Spinal cord (tissue), 10 donors: Measurements from ENCODE around the gene IL17RA. TPM values are rescaled to one million over a fixed set of nuclear protein-coding genes. Genes with fewer than 3 reads are reported as not detected.

Experiments
- DNase-seq, 6 donors: peaks; one replicate each; pipeline versions ENCODE4 v3.0.0 to v3.0.0-alpha.2; 2013 to 2015; ENCODE audit warnings: low spot score in 6 of 6, low read depth in 4 of 6
- H3K27ac ChIP-seq: one replicate; pipeline ENCODE4 v1.5.1; 2013; ENCODE audit warnings: low read depth, low read length, control low read depth
- H3K27me3 ChIP-seq: one replicate; pipeline ENCODE4 v1.6.1; 2013; ENCODE audit warnings: low read length; ENCODE audit not compliant: control insufficient read depth, insufficient read depth
- H3K36me3 ChIP-seq: one replicate; pipeline ENCODE4 v1.6.1; 2013; ENCODE audit warnings: low read length; ENCODE audit not compliant: control insufficient read depth, insufficient read depth
- H3K4me1 ChIP-seq: one replicate; pipeline ENCODE4 v1.6.1; 2013; ENCODE audit warnings: low read length; ENCODE audit not compliant: control insufficient read depth, insufficient read depth
- H3K4me3 ChIP-seq: one replicate; pipeline ENCODE4 v1.5.1; 2013; ENCODE audit warnings: low read depth, low read length, control low read depth
- H3K9me3 ChIP-seq: one replicate; pipeline ENCODE4 v1.6.1; 2013; ENCODE audit warnings: low read length; ENCODE audit not compliant: control insufficient read depth, insufficient read depth
- WGBS: methylation state at CpG from one replicate; pipeline ENCODE4 v1.1.5; 2013; ENCODE audit warnings: missing lambda C conversion rate; ENCODE audit not compliant: insufficient coverage; 5-methylcytosine and 5-hydroxymethylcytosine counted together
- polyA plus RNA-seq, 2 donors: library from polyadenylated mRNA; unstranded; fragments of 120-200 nt; gene quantifications; one replicate each; pipeline ENCODE4 v1.2.1, GENCODE V29; 2013; ENCODE audit not compliant: insufficient read length in 2 of 2
- total RNA-seq, 2 donors: library from RNA; depleted of rRNA in 1 of 2; stranded (reverse); fragments of 120-200 nt in 1 of 2; fragments of >200 nt in 1 of 2; gene quantifications; one replicate each; pipeline versions ENCODE4 v1.2.3 to v1.2.4, GENCODE V29; 2013 to 2014
- donor health status: healthy.

Gene IL17RA
- total and polyA plus RNA-seq, 4 donors: 6.0 to 10.5 (median 7.1) TPM

GRCh38 chr22:17117890-17118289 lies 33.1 kb downstream of the IL17RA start:
- Histone ChIP-seq H3K4me1 (peaks cover 53% of the 10 kb centered on the region), H3K27me3 (no peaks in the 10 kb centered on the region), H3K9me3 (no peaks in the 10 kb centered on the region), H3K4me3 (no peak overlapping the region), H3K27ac (no peak overlapping the region), H3K36me3 (peaks cover 8% of the 10 kb centered on the region)
- no CpG with 5 or more reads among the region's 4 CpGs for WGBS
- no peak for DNase-seq

DNA sequence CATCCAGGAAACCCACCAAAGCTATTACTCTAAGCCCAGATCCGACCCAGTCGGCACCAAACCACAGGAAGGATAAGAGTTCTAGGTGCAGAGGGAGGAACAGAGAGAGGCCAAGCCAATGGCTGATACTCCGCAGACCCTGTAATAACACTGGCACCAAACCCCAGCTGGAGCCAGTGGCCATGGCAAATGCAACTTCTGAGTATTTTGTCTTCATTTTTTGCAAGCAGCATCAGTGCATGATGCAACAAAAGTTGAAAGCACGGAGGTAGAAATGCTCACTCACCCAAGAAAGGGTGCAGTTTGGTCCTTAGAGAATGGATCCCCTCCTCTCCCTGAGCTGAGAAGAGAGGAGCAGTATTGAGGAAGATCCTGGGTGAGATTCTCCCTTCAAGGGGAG lies 33.5 kb downstream of the IL17RA start:
- Histone ChIP-seq H3K4me1 (peaks cover 53% of the 10 kb centered on the region), H3K27me3 (no peaks in the 10 kb centered on the region), H3K36me3 (peaks cover 8% of the 10 kb centered on the region), H3K9me3 (no peaks in the 10 kb centered on the region), H3K27ac (no peak overlapping the region), H3K4me3 (no peak overlapping the region)
- no peak for DNase-seq
- 85% methylated on average over 2 of the region's 4 CpGs for WGBS

DNA sequence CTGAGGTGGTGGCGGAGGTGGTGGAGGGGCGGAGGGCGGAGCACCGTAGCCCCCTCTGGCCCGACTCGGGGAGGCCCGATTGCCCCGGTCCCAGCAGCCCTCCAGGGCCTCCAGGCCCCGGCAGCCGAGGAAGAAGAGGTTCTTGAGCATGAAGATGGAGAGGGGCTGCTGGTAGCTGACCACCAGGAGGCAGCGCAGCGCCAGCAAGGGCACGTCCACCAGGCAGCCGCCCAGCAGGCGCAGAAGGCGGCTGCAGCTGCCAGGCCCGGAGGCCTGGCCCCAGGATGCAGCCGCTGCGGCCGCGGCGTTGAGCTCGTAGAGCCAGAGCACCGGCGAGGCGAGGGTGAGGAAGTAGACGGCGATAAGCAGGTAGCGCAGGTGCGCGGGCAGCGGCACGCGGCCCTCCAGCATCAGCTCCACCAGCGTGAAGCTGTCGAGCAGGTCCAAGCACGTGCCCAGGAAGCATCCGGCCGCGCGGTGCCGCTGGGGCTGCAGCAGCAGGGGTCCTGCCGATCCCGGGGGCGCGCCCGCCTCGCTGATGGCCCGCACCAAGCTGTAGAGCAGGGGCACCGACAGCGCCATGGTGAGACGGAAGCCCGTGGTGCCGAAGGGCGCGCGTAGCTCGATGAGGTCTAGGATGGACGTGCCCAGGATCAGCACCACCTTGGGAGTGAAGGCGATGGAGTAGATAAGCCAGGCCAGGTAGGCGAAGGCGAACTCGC lies 34.8 kb downstream of the IL17RA start:
- no peak overlapping the region for H3K27ac ChIP-seq
- peaks cover 8% of the 10 kb centered on the region for H3K36me3 ChIP-seq
- H3K9me3 ChIP-seq: no peaks in the 10 kb centered on the region
- no peaks in the 10 kb centered on the region for H3K27me3 ChIP-seq
- H3K4me3 ChIP-seq: no peak overlapping the region
- peaks cover 47% of the 10 kb centered on the region for H3K4me1 ChIP-seq
- DNase-seq: peak in 1 of 6 donors; percentile 30
- whole genome bisulfite sequencing: 24% methylated on average over 63 of the region's 63 CpGs

- under 1% methylated on average over 45 of the region's 45 CpGs for WGBS
- no peak overlapping the region for H3K27ac ChIP-seq
- peaks cover 42% of the 10 kb centered on the region for H3K4me1 ChIP-seq
- no peaks in the 10 kb centered on the region for H3K27me3 ChIP-seq
- peaks cover 8% of the 10 kb centered on the region for H3K36me3 ChIP-seq
- peak in 2 of 6 donors; percentile 29 to 52 for DNase-seq
- no peaks in the 10 kb centered on the region for H3K9me3 ChIP-seq
- no peak overlapping the region for H3K4me3 ChIP-seq
Observed at GRCh38 chr22:17120281-17120680, 35.5 kb downstream of the IL17RA start.

- Histone ChIP-seq H3K9me3 (no peaks in the 10 kb centered on the region), H3K27me3 (no peaks in the 10 kb centered on the region), H3K27ac (no peak overlapping the region), H3K36me3 (peaks cover 8% of the 10 kb centered on the region), H3K4me1 (peaks cover 40% of the 10 kb centered on the region), H3K4me3 (no peak overlapping the region)
- under 1% methylated on average over 70 of the region's 70 CpGs for WGBS
- no peak for DNase-seq
Observed at GRCh38 chr22:17120711-17121232, 36.0 kb downstream of the IL17RA start.

DNA sequence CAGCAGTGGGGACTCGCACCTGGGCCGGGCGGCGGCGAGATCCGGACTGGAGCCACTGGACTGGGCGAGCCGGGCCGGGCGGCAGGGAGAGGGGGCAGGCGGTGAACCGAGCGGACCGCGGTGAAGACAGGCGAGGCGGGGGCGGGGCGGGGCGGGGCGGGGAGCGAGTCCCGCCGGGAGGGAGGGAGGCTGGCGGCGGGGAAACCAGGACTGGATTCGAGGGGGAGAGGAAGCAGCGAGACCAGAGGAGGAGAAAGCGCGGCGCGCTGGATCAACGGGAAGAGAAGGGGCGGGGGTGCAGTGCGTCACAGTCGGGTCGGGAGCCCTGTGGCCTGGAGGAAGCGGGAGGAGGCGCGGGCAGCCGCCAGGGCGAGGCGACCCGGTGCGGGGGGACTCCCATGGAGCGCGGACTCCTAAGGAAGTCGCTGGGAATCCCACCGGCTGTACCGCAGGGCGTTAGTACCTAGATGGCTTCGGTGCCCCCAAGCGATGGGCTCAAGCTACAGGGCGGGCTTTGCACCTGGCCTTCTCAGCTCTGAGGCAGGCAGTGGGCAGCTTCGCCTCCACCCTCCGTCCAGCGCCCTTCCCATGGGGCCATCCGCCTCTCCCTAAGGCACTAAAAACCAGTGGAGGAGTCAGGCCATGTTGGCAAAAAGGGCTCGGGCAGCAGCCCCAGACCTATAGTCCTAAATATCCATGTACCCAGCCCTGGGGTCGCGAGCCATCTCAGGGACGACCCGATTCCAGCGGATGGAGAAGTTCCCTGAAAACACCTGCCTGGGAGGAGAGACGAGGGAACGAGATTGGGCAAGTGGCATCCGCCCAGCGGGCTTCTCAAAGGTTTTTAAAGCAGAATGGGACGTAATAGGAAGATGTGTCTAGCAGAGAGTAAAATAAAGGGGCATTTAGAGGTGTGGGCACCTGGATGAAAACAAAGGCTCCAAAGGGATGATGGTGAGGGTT lies 36.7 kb downstream of the IL17RA start, which contains the start of gene TMEM121B:
Gene TMEM121B, minus strand, starts transcription at position 128 of the 963 bp plus-strand sequence. CDS start 233 bp downstream, outside the sequence.
- H3K36me3 ChIP-seq: peaks cover 8% of the 10 kb centered on the region
- peaks cover 39% of the 10 kb centered on the region for H3K4me1 ChIP-seq
- DNase-seq: peak; percentile 54 to 97 (median 75)
- H3K27ac ChIP-seq: no peak within 1 kb of the TSS
- WGBS: 4% methylated on average over 66 of the region's 69 CpGs
- no peaks in the 10 kb centered on the region for H3K9me3 ChIP-seq
- no peaks in the 10 kb centered on the region for H3K27me3 ChIP-seq
- H3K4me3 ChIP-seq: peak within 1 kb of the TSS; percentile 45

- Histone ChIP-seq H3K4me1 (peaks cover 11% of the 10 kb centered on the region), H3K27ac (no peak overlapping the region), H3K27me3 (no peaks in the 10 kb centered on the region), H3K4me3 (no peak overlapping the region), H3K36me3 (peaks cover 12% of the 10 kb centered on the region), H3K9me3 (no peaks in the 10 kb centered on the region)
- WGBS: 100% methylated on average over 1 of the region's 1 CpG
- DNase-seq: no peak
Observed at GRCh38 chr22:17130199-17130598, 45.4 kb downstream of the IL17RA start.

- no peak overlapping the region for H3K27ac ChIP-seq
- H3K4me1 ChIP-seq: peaks cover 11% of the 10 kb centered on the region
- 4% methylated on average over 4 of the region's 5 CpGs for WGBS
- no peak overlapping the region for H3K4me3 ChIP-seq
- no peaks in the 10 kb centered on the region for H3K9me3 ChIP-seq
- no peaks in the 10 kb centered on the region for H3K27me3 ChIP-seq
- DNase-seq: peak in 3 of 6 donors; percentile 31 to 78 (median 48)
- peaks cover 19% of the 10 kb centered on the region for H3K36me3 ChIP-seq
Observed at GRCh38 chr22:17131686-17132085, 46.9 kb downstream of the IL17RA start.

DNA sequence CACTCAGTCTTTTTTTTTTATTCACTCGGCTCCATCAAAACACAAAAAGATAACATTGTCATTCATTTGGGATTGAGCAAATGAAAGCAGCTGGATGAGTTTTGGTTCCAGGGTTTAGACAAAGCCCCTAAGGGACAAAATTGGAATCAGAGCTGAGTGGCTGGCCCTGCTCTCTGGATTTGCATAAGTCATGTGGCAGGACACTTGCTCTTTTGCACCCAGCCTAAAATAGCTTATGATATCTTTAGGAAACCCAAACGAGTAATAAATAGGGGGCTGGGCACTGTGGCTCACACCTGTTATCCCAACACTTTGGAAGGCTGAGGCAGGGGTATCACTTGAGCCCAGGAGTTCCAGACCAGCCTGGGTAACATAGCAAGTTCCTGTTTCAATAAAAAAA lies 47.3 kb downstream of the IL17RA start:
- Histone ChIP-seq H3K27me3 (no peaks in the 10 kb centered on the region), H3K9me3 (no peaks in the 10 kb centered on the region), H3K27ac (no peak overlapping the region), H3K4me1 (peaks cover 11% of the 10 kb centered on the region), H3K4me3 (no peak overlapping the region), H3K36me3 (peaks cover 23% of the 10 kb centered on the region)
- no CpG with 5 or more reads among the region's 2 CpGs for WGBS
- no peak for DNase-seq
